Right atrium auricular region (tissue), 2 donors: ENCODE results near the gene CDKAL1. TPM values are rescaled to one million over a fixed set of nuclear protein-coding genes. Genes with fewer than 3 reads are reported as not detected.

Experiments
- DNase-seq: peaks from one replicate; pipeline ENCODE4 v3.0.0-alpha.2; 2019; ENCODE audit warnings: low spot score
- H3K27ac ChIP-seq, 2 donors: fragments of 200-600 bp; sonication (generic); 1 replicate in 1 of 2; 2 replicates in 1 of 2; pipeline ENCODE4 v1.5.1; 2016 to 2019
- H3K27me3 ChIP-seq, 2 donors: fragments of 200-600 bp; sonication (generic); one replicate each; pipeline versions ENCODE4 v1.5.1 to v1.6.0; 2017 to 2019
- H3K36me3 ChIP-seq: fragments of 200-600 bp; sonication (generic); one replicate; pipeline ENCODE4 v1.5.1; 2016
- H3K4me1 ChIP-seq, 2 donors: fragments of 200-600 bp; sonication (generic); one replicate each; pipeline versions ENCODE4 v1.5.1 to v1.6.0; 2017 to 2019
- H3K4me3 ChIP-seq, 2 donors: fragments of 200-600 bp; sonication (generic); 1 replicate in 1 of 2; 2 replicates in 1 of 2; pipeline ENCODE4 v1.5.1; 2017 to 2019; ENCODE audit warnings: mild to moderate bottlenecking in 1 of 2, moderate library complexity in 1 of 2
- H3K9me3 ChIP-seq, 2 donors: fragments of 200-600 bp; sonication (generic); one replicate each; pipeline ENCODE4 v1.5.1; 2019
- CTCF ChIP-seq, 2 donors: fragments of 200-600 bp; sonication (generic); IDR thresholded peaks; one replicate each; pipeline ENCODE4 v1.5.1; 2019; ENCODE audit warnings: antibody characterized with exemption in 2 of 2
- total RNA-seq, 2 donors: library from RNA; depleted of rRNA; stranded (reverse); fragments of >200 nt; gene quantifications; one replicate each; pipeline ENCODE4 v1.1.0, GENCODE V29; 2016

The CDKAL1 gene
- total RNA-seq: 10 to 100 TPM in 1 of 2 donors, 1 to 10 TPM in 1; 8.8 to 10.5 TPM

- Histone ChIP-seq H3K4me3 (peak within 1 kb of the TSS; percentile 86 to 87), H3K36me3 (no peaks in the 10 kb centered on the region), H3K9me3 (no peaks in the 10 kb centered on the region), H3K27me3 (peaks cover 0 to 3% of the 10 kb centered on the region in 2 donors), H3K4me1 (peaks cover 0 to 18% of the 10 kb centered on the region in 2 donors), H3K27ac (peak within 1 kb of the TSS; percentile 81 to 87)
- peak; percentile 93 for DNase-seq
- no peak for TF ChIP-seq CTCF (IDR thresholded peaks at IDR 0.05)
These were observed at the start of gene CDKAL1 for GRCh38 chr6:20534295-20535262. CDKAL1 (plus strand) TSS chr6:20534457; CDS start chr6:20546351, 11,894 bp downstream.

GRCh38 chr6:20486641-20487040, 47.6 kb upstream of the CDKAL1 start:
- Histone ChIP-seq H3K27me3 (no peaks in the 10 kb centered on the region), H3K4me3 (no peak overlapping the region), H3K27ac (no peak overlapping the region), H3K9me3 (no peaks in the 10 kb centered on the region), H3K4me1 (no peaks in the 10 kb centered on the region), H3K36me3 (peaks cover 20% of the 10 kb centered on the region)
- DNase-seq: no peak
- no peak for TF ChIP-seq CTCF (IDR thresholded peaks at IDR 0.05)

- no peak for TF ChIP-seq CTCF (IDR thresholded peaks at IDR 0.05)
These were observed 46.4 kb upstream of the CDKAL1 start for GRCh38 chr6:20487669-20488375.

GRCh38 chr6:20490591-20490990, 43.7 kb upstream of the CDKAL1 start:
- H3K36me3 ChIP-seq: peaks cover 19% of the 10 kb centered on the region
- DNase-seq: no peak

More at GRCh38 chr6:20487669-20488375, 46.4 kb upstream of the CDKAL1 start:
- no peaks in the 10 kb centered on the region for H3K4me1 ChIP-seq
- H3K36me3 ChIP-seq: peaks cover 19% of the 10 kb centered on the region
- no peaks in the 10 kb centered on the region for H3K9me3 ChIP-seq
- no peak overlapping the region for H3K27ac ChIP-seq
- DNase-seq: no peak
- no peak overlapping the region for H3K4me3 ChIP-seq
- no peaks in the 10 kb centered on the region for H3K27me3 ChIP-seq

GRCh38 chr6:20492099-20492498, 42.2 kb upstream of the CDKAL1 start:
- H3K27me3 ChIP-seq: no peaks in the 10 kb centered on the region
- TF ChIP-seq CTCF (IDR thresholded peaks at IDR 0.05): no peak
- no peaks in the 10 kb centered on the region for H3K4me1 ChIP-seq
- no peaks in the 10 kb centered on the region for H3K9me3 ChIP-seq
- no peak for DNase-seq
- H3K36me3 ChIP-seq: peaks cover 19% of the 10 kb centered on the region
- no peak overlapping the region for H3K27ac ChIP-seq
- no peak overlapping the region for H3K4me3 ChIP-seq

More at GRCh38 chr6:20490591-20490990, 43.7 kb upstream of the CDKAL1 start:
- Histone ChIP-seq H3K27me3 (no peaks in the 10 kb centered on the region), H3K27ac (no peak overlapping the region), H3K4me1 (no peaks in the 10 kb centered on the region), H3K9me3 (no peaks in the 10 kb centered on the region), H3K4me3 (no peak overlapping the region)
- TF ChIP-seq CTCF (IDR thresholded peaks at IDR 0.05): no peak
